KMS-11 (cell line): Measurements from ENCODE around the gene PACSIN3.

Source experiments
- H2AFZ ChIP-seq: fragments of 200-600 bp; sonication (generic); 2 replicates; pipeline ENCODE4 v1.6.1; 2016; ENCODE audit warnings: antibody characterized with exemption, mixed run types, low read depth
- H3K27ac ChIP-seq: fragments of 200-600 bp; sonication (generic); 2 replicates; pipeline ENCODE4 v1.6.1; 2016; ENCODE audit warnings: mild to moderate bottlenecking, mixed run types
- H3K27me3 ChIP-seq: fragments of 200-600 bp; sonication (generic); 2 replicates; pipeline ENCODE4 v1.6.1; 2017; ENCODE audit warnings: mild to moderate bottlenecking, low read depth, mixed run types, moderate library complexity; ENCODE audit not compliant: insufficient read depth
- H3K36me3 ChIP-seq: fragments of 200-600 bp; sonication (generic); 2 replicates; pipeline ENCODE4 v1.6.1; 2017; ENCODE audit warnings: mild to moderate bottlenecking, mixed run types; ENCODE audit not compliant: insufficient read depth
- H3K4me1 ChIP-seq: fragments of 200-600 bp; sonication (generic); 2 replicates; pipeline ENCODE4 v1.6.1; 2016; ENCODE audit warnings: mild to moderate bottlenecking, low read depth, mixed run types; ENCODE audit not compliant: poor library complexity, severe bottlenecking
- H3K4me2 ChIP-seq: fragments of 200-600 bp; sonication (generic); 2 replicates; pipeline ENCODE4 v1.7.0; 2016; ENCODE audit warnings: mild to moderate bottlenecking, mixed run types
- H3K4me3 ChIP-seq: fragments of 200-600 bp; sonication (generic); IDR thresholded peaks from 2 replicates; pipeline ENCODE4 v1.6.1; 2017; ENCODE audit warnings: low read depth, low read length, mixed read lengths; ENCODE audit not compliant: insufficient read depth
- H3K79me2 ChIP-seq: fragments of 200-600 bp; sonication (generic); 2 replicates; pipeline ENCODE4 v1.6.1; 2016; ENCODE audit warnings: low read depth, mixed run types; ENCODE audit not compliant: insufficient read depth
- H3K9ac ChIP-seq: fragments of 200-600 bp; sonication (generic); 2 replicates; pipeline ENCODE4 v1.6.1; 2016; ENCODE audit warnings: mild to moderate bottlenecking, mixed run types
- H4K20me1 ChIP-seq: fragments of 200-600 bp; sonication (generic); 2 replicates; pipeline ENCODE4 v1.6.1; 2016; ENCODE audit warnings: mild to moderate bottlenecking, mixed run types; ENCODE audit not compliant: insufficient read depth
- CTCF ChIP-seq: fragments of 200-600 bp; sonication (generic); conservative IDR thresholded peaks from 2 replicates; pipeline ENCODE4 v1.6.1; 2017; ENCODE audit warnings: low read depth, mild to moderate bottlenecking, antibody characterized with exemption, low read length, moderate library complexity, mixed read lengths

Gene PACSIN3

GRCh38 chr11:47152953-47153950, 33.0 kb downstream of the PACSIN3 start:
- TF ChIP-seq CTCF: peak; percentile 97
- H3K27me3 ChIP-seq: no peaks in the 10 kb centered on the region
- H3K4me1 ChIP-seq: no peaks in the 10 kb centered on the region
- no peaks in the 10 kb centered on the region for H3K79me2 ChIP-seq
- no peak overlapping the region for H3K4me2 ChIP-seq
- H3K9ac ChIP-seq: no peak overlapping the region
- H2AFZ ChIP-seq: no peak overlapping the region
- H3K36me3 ChIP-seq: no peaks in the 10 kb centered on the region
- H3K4me3 ChIP-seq: no peak overlapping the region
- H3K27ac ChIP-seq: no peak overlapping the region
- H4K20me1 ChIP-seq: no peaks in the 10 kb centered on the region; the same call in 1 of the 2 replicates

- Histone ChIP-seq H3K4me3 (no peak overlapping the region), H3K79me2 (no peaks in the 10 kb centered on the region), H2AFZ (no peak overlapping the region), H3K4me2 (no peak overlapping the region), H4K20me1 (no peaks in the 10 kb centered on the region; the same call in 1 of the 2 replicates), H3K9ac (no peak overlapping the region), H3K27ac (no peak overlapping the region), H3K27me3 (no peaks in the 10 kb centered on the region), H3K36me3 (no peaks in the 10 kb centered on the region), H3K4me1 (no peaks in the 10 kb centered on the region)
- TF ChIP-seq CTCF: no peak
Observed at GRCh38 chr11:47152126-47152952, 33.9 kb downstream of the PACSIN3 start.

- Histone ChIP-seq H3K27ac (no peak overlapping the region), H3K4me3 (no peak overlapping the region), H3K27me3 (no peaks in the 10 kb centered on the region), H4K20me1 (no peaks in the 10 kb centered on the region; the same call in 1 of the 2 replicates), H3K4me1 (no peaks in the 10 kb centered on the region), H2AFZ (no peak overlapping the region), H3K36me3 (no peaks in the 10 kb centered on the region), H3K4me2 (no peak overlapping the region), H3K9ac (no peak overlapping the region), H3K79me2 (no peaks in the 10 kb centered on the region)
- TF ChIP-seq CTCF: no peak
Observed at GRCh38 chr11:47149782-47150181, 36.5 kb downstream of the PACSIN3 start.

GRCh38 chr11:47148903-47149531, 37.2 kb downstream of the PACSIN3 start:
- Histone ChIP-seq H3K4me2 (no peak overlapping the region), H3K79me2 (no peaks in the 10 kb centered on the region), H3K36me3 (no peaks in the 10 kb centered on the region), H3K4me3 (no peak overlapping the region), H4K20me1 (no peaks in the 10 kb centered on the region; the same call in 1 of the 2 replicates), H3K27ac (no peak overlapping the region), H3K9ac (no peak overlapping the region), H3K4me1 (no peaks in the 10 kb centered on the region), H2AFZ (no peak overlapping the region), H3K27me3 (no peaks in the 10 kb centered on the region)
- TF ChIP-seq CTCF: no peak
